ENCODE measurements around the gene EPHA10.
"Not testable (repeated sequence)": the region's sequence is repeated elsewhere in the genome, so short reads cannot be mapped to it uniquely, and the experiment has no call there.

GRCh38 chr1:37738619-37739018 is 26.3 kb downstream of the EPHA10 start:
- TF ChIP-seq EP300 (IDR thresholded peaks at IDR 0.05); CTCF (IDR thresholded peaks at IDR 0.05); REST (IDR thresholded peaks at IDR 0.05); POLR2A (IDR thresholded peaks at IDR 0.05; ENCODE audit: low read length); RAD21 (conservative IDR thresholded peaks at IDR 0.05 in 1 of 2, IDR thresholded peaks at IDR 0.05 in 1 of 2); ELK1 (IDR thresholded peaks at IDR 0.05; ENCODE audit: low read depth, low read length); RARB (CRISPR knock-in tag; IDR thresholded peaks at IDR 0.05); FOXS1 (CRISPR knock-in tag; IDR thresholded peaks at IDR 0.05); ZSCAN20 (CRISPR knock-in tag; IDR thresholded peaks at IDR 0.05); MAX (IDR thresholded peaks at IDR 0.05); MAFK (IDR thresholded peaks at IDR 0.05; ENCODE audit: partially characterized antibody); USF2 (IDR thresholded peaks at IDR 0.05); CEBPB (IDR thresholded peaks at IDR 0.05): not testable (repeated sequence)
